Measurements from ENCODE around the gene AMMECR1.
"Not testable (repeated sequence)": the region's sequence is repeated elsewhere in the genome, so short reads cannot be mapped to it uniquely, and the experiment has no call there.

The AMMECR1 gene

GRCh38 chrX:110161361-110161686 is 156.6 kb downstream of the AMMECR1 start:
- H3K4me3 Mint-ChIP-seq, result no peak overlapping the region
- ATAC-seq, result no peak
- no peaks in the 10 kb centered on the region for H3K9me3 Mint-ChIP-seq
- peaks cover 7% of the 10 kb centered on the region for H3K36me3 Mint-ChIP-seq
- no peak overlapping the region for H3K27ac Mint-ChIP-seq
- peaks cover 12% of the 10 kb centered on the region for H3K4me1 Mint-ChIP-seq
- no peak for DNase-seq (ENCODE audit: low spot score in 2 of 2)

GRCh38 chrX:110159865-110160264 is 158.0 kb downstream of the AMMECR1 start:
- Mint-ChIP-seq H3K36me3 (peaks cover 7% of the 10 kb centered on the region), H3K9me3 (no peaks in the 10 kb centered on the region), H3K27ac (no peak overlapping the region), H3K4me3 (no peak overlapping the region), H3K4me1 (peaks cover 12% of the 10 kb centered on the region)
- DNase-seq (ENCODE audit: low spot score in 2 of 2) (no peak), ATAC-seq (peak; percentile 45)

GRCh38 chrX:110159235-110159634 is 158.7 kb downstream of the AMMECR1 start:
- Mint-ChIP-seq H3K4me1 (peaks cover 12% of the 10 kb centered on the region), H3K27ac (peak overlapping the region; percentile 82), H3K36me3 (peaks cover 7% of the 10 kb centered on the region), H3K9me3 (no peaks in the 10 kb centered on the region), H3K4me3 (peak overlapping the region; percentile 7)
- DNase-seq (ENCODE audit: low spot score in 2 of 2) (no peak), ATAC-seq (peak; percentile 50)

GRCh38 chrX:110157444-110157843 is 160.4 kb downstream of the AMMECR1 start:
- Mint-ChIP-seq H3K4me1 (peaks cover 12% of the 10 kb centered on the region), H3K4me3 (no peak overlapping the region), H3K9me3 (no peaks in the 10 kb centered on the region), H3K36me3 (peaks cover 7% of the 10 kb centered on the region), H3K27ac (peak overlapping the region; percentile 38)
- DNase-seq (ENCODE audit: low spot score in 2 of 2), result no peak
- no peak for ATAC-seq

- peak overlapping the region; percentile 38 for H3K27ac Mint-ChIP-seq
- H3K9me3 Mint-ChIP-seq, result no peaks in the 10 kb centered on the region
- peaks cover 12% of the 10 kb centered on the region for H3K4me1 Mint-ChIP-seq
- H3K36me3 Mint-ChIP-seq, result peaks cover 7% of the 10 kb centered on the region
- ATAC-seq (no peak), DNase-seq (ENCODE audit: low spot score in 2 of 2) (no peak)
- no peak overlapping the region for H3K4me3 Mint-ChIP-seq
Measured at GRCh38 chrX:110156167-110156754, 161.6 kb downstream of the AMMECR1 start.

GRCh38 chrX:110155759-110156158 is 162.1 kb downstream of the AMMECR1 start:
- no peak overlapping the region for H3K4me3 Mint-ChIP-seq
- no peak for ATAC-seq
- H3K9me3 Mint-ChIP-seq, result no peaks in the 10 kb centered on the region
- H3K4me1 Mint-ChIP-seq, result peaks cover 12% of the 10 kb centered on the region
- peaks cover 7% of the 10 kb centered on the region for H3K36me3 Mint-ChIP-seq
- DNase-seq (ENCODE audit: low spot score in 2 of 2), result no peak
- peak overlapping the region; percentile 11 for H3K27ac Mint-ChIP-seq

GRCh38 chrX:110154328-110154727 is 163.6 kb downstream of the AMMECR1 start:
- not testable (repeated sequence) for H3K9me3 Mint-ChIP-seq; ATAC-seq; H3K4me3 Mint-ChIP-seq; DNase-seq (ENCODE audit: low spot score in 2 of 2); H3K36me3 Mint-ChIP-seq; H3K27ac Mint-ChIP-seq
- H3K4me1 Mint-ChIP-seq, result peaks cover 11% of the 10 kb centered on the region

GRCh38 chrX:110153896-110154295 is 164.0 kb downstream of the AMMECR1 start:
- H3K9me3 Mint-ChIP-seq, result no peaks in the 10 kb centered on the region
- H3K4me3 Mint-ChIP-seq, result no peak overlapping the region
- DNase-seq (ENCODE audit: low spot score in 2 of 2), result no peak
- H3K27ac Mint-ChIP-seq, result no peak overlapping the region
- ATAC-seq, result no peak
- H3K4me1 Mint-ChIP-seq, result peaks cover 8% of the 10 kb centered on the region
- H3K36me3 Mint-ChIP-seq, result no peaks in the 10 kb centered on the region

- no peaks in the 10 kb centered on the region for H3K36me3 Mint-ChIP-seq
- peaks cover 7% of the 10 kb centered on the region for H3K4me1 Mint-ChIP-seq
- no peak overlapping the region for H3K4me3 Mint-ChIP-seq
- DNase-seq (ENCODE audit: low spot score in 2 of 2), result no peak
- no peaks in the 10 kb centered on the region for H3K9me3 Mint-ChIP-seq
- H3K27ac Mint-ChIP-seq, result no peak overlapping the region
- ATAC-seq, result no peak
Measured at GRCh38 chrX:110153244-110153643, 164.6 kb downstream of the AMMECR1 start.

GRCh38 chrX:110146521-110146920 is 171.4 kb downstream of the AMMECR1 start:
- H3K4me1 Mint-ChIP-seq, result peaks cover 22% of the 10 kb centered on the region
- DNase-seq (ENCODE audit: low spot score in 2 of 2), result peak in 1 of 2 donors; percentile 53

GRCh38 chrX:110145854-110146253 is 172.0 kb downstream of the AMMECR1 start:
- ATAC-seq, result no peak
- H3K9me3 Mint-ChIP-seq, result no peaks in the 10 kb centered on the region
- peaks cover 22% of the 10 kb centered on the region for H3K4me1 Mint-ChIP-seq
- no peak overlapping the region for H3K4me3 Mint-ChIP-seq
- H3K36me3 Mint-ChIP-seq, result no peaks in the 10 kb centered on the region
- H3K27ac Mint-ChIP-seq, result peak overlapping the region; percentile 43
- no peak for DNase-seq (ENCODE audit: low spot score in 2 of 2)

More at GRCh38 chrX:110146521-110146920, 171.4 kb downstream of the AMMECR1 start:
- Mint-ChIP-seq H3K4me3 (no peak overlapping the region), H3K27ac (no peak overlapping the region), H3K36me3 (no peaks in the 10 kb centered on the region), H3K9me3 (no peaks in the 10 kb centered on the region)
- peak; percentile 65 for ATAC-seq

GRCh38 chrX:110145311-110145710 is 172.6 kb downstream of the AMMECR1 start:
- H3K9me3 Mint-ChIP-seq, result no peaks in the 10 kb centered on the region
- no peak for ATAC-seq

More at GRCh38 chrX:110145311-110145710, 172.6 kb downstream of the AMMECR1 start:
- Mint-ChIP-seq H3K4me1 (peaks cover 22% of the 10 kb centered on the region), H3K36me3 (no peaks in the 10 kb centered on the region), H3K4me3 (no peak overlapping the region), H3K27ac (peak overlapping the region; percentile 43)
- DNase-seq (ENCODE audit: low spot score in 2 of 2), result no peak

Measured in stimulated activated effector memory CD8-positive, alpha-beta T cell treated with anti-CD3 and anti-CD28 coated beads, Interleukin-12 subunit alpha, Interleukin-12 subunit beta, amount 100 ng/mL, for 72 hours (primary cell).